Measurements from ENCODE around the gene PRRT3. TPM values are rescaled to one million over a fixed set of nuclear protein-coding genes. Genes with fewer than 3 reads are reported as not detected.

PRRT3 gene
- total RNA-seq, 1 experiment from 2014 or later = 9.2 TPM

GRCh38 chr3:9955067-9955502, 2.9 kb upstream of the PRRT3 start:
- POLR2A ChIA-PET = interaction anchor here (0.5 to 2.2 kb wide), 3 partner anchors 9 to 94 kb away, joined by 3 to 12 read pairs (median 5); partner anchors contain the start of gene EMC3
- peaks cover 30% of the 10 kb centered on the region for H3K4me1 Mint-ChIP-seq
- no peaks in the 10 kb centered on the region for H3K36me3 Mint-ChIP-seq
- no peak overlapping the region for H3K27ac Mint-ChIP-seq
- ATAC-seq (peak; percentile 55), DNase-seq (ENCODE audit: low spot score) (peak; percentile 48)
- TF ChIP-seq ZNF121 (CRISPR knock-in tag; IDR thresholded peaks at IDR 0.05) = peak; percentile 50; the same call in 1 of the 2 replicates
- TF ChIP-seq GABPB1 (CRISPR knock-in tag; IDR thresholded peaks at IDR 0.05) = no peak
- CTCF ChIA-PET = interaction anchor here (0.5 to 2.8 kb wide), 9 partner anchors 9 to 228 kb away, joined by 3 to 32 read pairs (median 3); partner anchors contain the start of gene EMC3
- peaks cover 26% of the 10 kb centered on the region for H3K27me3 Mint-ChIP-seq (ENCODE audit: low read depth)
- no peak overlapping the region for H3K4me3 Mint-ChIP-seq
- no peaks in the 10 kb centered on the region for H3K9me3 Mint-ChIP-seq

DNA sequence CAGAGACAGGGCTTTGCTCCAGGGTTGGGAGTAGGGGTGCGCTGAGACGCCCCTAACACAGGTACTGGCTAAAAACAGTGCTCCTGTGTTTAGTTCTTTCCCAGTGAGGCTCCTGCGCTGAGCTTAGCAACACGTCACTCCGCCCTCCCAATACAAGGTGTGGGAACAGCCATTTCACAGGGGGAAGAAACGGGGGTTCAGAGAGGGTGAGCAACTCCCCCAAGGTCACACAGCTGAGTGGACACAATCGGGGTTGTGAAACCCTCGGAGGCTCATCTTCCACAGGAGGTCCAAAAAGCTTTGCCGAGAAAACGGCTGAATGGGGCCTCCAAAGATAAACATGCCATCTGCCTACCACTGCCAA, 628 bp downstream of the PRRT3 start:
- H3K9me3 Mint-ChIP-seq = no peaks in the 10 kb centered on the region
- ChIA-PET POLR2A (interaction anchor here (1.0 to 1.8 kb wide), 3 partner anchors 19 to 74 kb away, joined by 3 to 7 read pairs (median 3); partner anchors contain the start of genes CRELD1 and FANCD2), CTCF (interaction anchor here (0.6 to 1.8 kb wide), 8 partner anchors 18 to 225 kb away, joined by 3 to 14 read pairs (median 3); partner anchors contain the start of genes CRELD1 and IL17RC)
- peaks cover 26% of the 10 kb centered on the region for H3K27me3 Mint-ChIP-seq (ENCODE audit: low read depth)
- no peak overlapping the region for H3K27ac Mint-ChIP-seq
- H3K36me3 Mint-ChIP-seq = peaks cover 3% of the 10 kb centered on the region; the same call in 1 of the 2 replicates
- no peak for DNase-seq (ENCODE audit: low spot score)
- peak overlapping the region; percentile 85 for H3K4me3 Mint-ChIP-seq
- no peak for ATAC-seq
- H3K4me1 Mint-ChIP-seq = peaks cover 28% of the 10 kb centered on the region
- TF ChIP-seq TEAD1 (CRISPR knock-in tag; IDR thresholded peaks at IDR 0.05) = no peak
- no peak for TF ChIP-seq RORB (CRISPR knock-in tag; IDR thresholded peaks at IDR 0.05)
- no peak for TF ChIP-seq GRHL2 (CRISPR knock-in tag; IDR thresholded peaks at IDR 0.05; ENCODE audit: insufficient replicate concordance, severe bottlenecking)
- no peak for TF ChIP-seq SMAD4 (CRISPR knock-in tag; IDR thresholded peaks at IDR 0.05)
- TF ChIP-seq MYBL2 (CRISPR knock-in tag; IDR thresholded peaks at IDR 0.05) = no peak
- TF ChIP-seq GTF2I (CRISPR knock-in tag; conservative IDR thresholded peaks at IDR 0.05) = peak; percentile 79; the same call in 1 of the 2 replicates
- TF ChIP-seq FOXP1 (CRISPR knock-in tag; IDR thresholded peaks at IDR 0.05; ENCODE audit: borderline replicate concordance) = no peak

GRCh38 chr3:9951126-9951525, 1.1 kb downstream of the PRRT3 start:
- ATAC-seq (no peak), DNase-seq (ENCODE audit: low spot score) (no peak)
- Mint-ChIP-seq H3K27me3 (ENCODE audit: low read depth) (peaks cover 25% of the 10 kb centered on the region), H3K36me3 (peaks cover 3% of the 10 kb centered on the region; the same call in 1 of the 2 replicates), H3K9me3 (no peaks in the 10 kb centered on the region), H3K27ac (no peak overlapping the region), H3K4me1 (peaks cover 25% of the 10 kb centered on the region), H3K4me3 (peak overlapping the region; percentile 85)
- CTCF ChIA-PET = interaction anchor here (0.7 to 1.8 kb wide), 5 partner anchors 18 to 224 kb away, joined by 3 to 14 read pairs (median 3); partner anchors contain the start of gene CRELD1
- TF ChIP-seq IRF1 (CRISPR knock-in tag; IDR thresholded peaks at IDR 0.05) (no peak), SP1 (CRISPR knock-in tag; conservative IDR thresholded peaks at IDR 0.05) (no peak), ZNF423 (CRISPR knock-in tag; IDR thresholded peaks at IDR 0.05) (no peak), NR3C1 (CRISPR knock-in tag; conservative IDR thresholded peaks at IDR 0.05; ENCODE audit: low read depth) (no peak), ZNF396 (CRISPR knock-in tag; IDR thresholded peaks at IDR 0.05; ENCODE audit: borderline replicate concordance) (no peak), OVOL2 (CRISPR knock-in tag; IDR thresholded peaks at IDR 0.05; ENCODE audit: borderline replicate concordance) (no peak), ZNF263 (CRISPR knock-in tag; IDR thresholded peaks at IDR 0.05; ENCODE audit: low read depth) (no peak), GTF2I (CRISPR knock-in tag; conservative IDR thresholded peaks at IDR 0.05) (no peak), EMX1 (CRISPR knock-in tag; IDR thresholded peaks at IDR 0.05) (no peak), JUN (CRISPR knock-in tag; IDR thresholded peaks at IDR 0.05) (no peak), ZNF512 (CRISPR knock-in tag; IDR thresholded peaks at IDR 0.05; ENCODE audit: borderline replicate concordance) (no peak), NFE2L1 (CRISPR knock-in tag; IDR thresholded peaks at IDR 0.05) (no peak)
- TF ChIP-seq, protein P1, sequence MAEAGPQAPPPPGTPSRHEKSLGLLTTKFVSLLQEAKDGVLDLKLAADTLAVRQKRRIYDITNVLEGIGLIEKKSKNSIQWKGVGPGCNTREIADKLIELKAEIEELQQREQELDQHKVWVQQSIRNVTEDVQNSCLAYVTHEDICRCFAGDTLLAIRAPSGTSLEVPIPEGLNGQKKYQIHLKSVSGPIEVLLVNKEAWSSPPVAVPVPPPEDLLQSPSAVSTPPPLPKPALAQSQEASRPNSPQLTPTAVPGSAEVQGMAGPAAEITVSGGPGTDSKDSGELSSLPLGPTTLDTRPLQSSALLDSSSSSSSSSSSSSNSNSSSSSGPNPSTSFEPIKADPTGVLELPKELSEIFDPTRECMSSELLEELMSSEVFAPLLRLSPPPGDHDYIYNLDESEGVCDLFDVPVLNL (CRISPR knock-in tag; IDR thresholded peaks at IDR 0.05; ENCODE audit: borderline replicate concordance, low read depth) = no peak
- TF ChIP-seq, protein P2, sequence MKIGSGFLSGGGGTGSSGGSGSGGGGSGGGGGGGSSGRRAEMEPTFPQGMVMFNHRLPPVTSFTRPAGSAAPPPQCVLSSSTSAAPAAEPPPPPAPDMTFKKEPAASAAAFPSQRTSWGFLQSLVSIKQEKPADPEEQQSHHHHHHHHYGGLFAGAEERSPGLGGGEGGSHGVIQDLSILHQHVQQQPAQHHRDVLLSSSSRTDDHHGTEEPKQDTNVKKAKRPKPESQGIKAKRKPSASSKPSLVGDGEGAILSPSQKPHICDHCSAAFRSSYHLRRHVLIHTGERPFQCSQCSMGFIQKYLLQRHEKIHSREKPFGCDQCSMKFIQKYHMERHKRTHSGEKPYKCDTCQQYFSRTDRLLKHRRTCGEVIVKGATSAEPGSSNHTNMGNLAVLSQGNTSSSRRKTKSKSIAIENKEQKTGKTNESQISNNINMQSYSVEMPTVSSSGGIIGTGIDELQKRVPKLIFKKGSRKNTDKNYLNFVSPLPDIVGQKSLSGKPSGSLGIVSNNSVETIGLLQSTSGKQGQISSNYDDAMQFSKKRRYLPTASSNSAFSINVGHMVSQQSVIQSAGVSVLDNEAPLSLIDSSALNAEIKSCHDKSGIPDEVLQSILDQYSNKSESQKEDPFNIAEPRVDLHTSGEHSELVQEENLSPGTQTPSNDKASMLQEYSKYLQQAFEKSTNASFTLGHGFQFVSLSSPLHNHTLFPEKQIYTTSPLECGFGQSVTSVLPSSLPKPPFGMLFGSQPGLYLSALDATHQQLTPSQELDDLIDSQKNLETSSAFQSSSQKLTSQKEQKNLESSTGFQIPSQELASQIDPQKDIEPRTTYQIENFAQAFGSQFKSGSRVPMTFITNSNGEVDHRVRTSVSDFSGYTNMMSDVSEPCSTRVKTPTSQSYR (CRISPR knock-in tag; IDR thresholded peaks at IDR 0.05) = no peak
- TF ChIP-seq, protein P3, sequence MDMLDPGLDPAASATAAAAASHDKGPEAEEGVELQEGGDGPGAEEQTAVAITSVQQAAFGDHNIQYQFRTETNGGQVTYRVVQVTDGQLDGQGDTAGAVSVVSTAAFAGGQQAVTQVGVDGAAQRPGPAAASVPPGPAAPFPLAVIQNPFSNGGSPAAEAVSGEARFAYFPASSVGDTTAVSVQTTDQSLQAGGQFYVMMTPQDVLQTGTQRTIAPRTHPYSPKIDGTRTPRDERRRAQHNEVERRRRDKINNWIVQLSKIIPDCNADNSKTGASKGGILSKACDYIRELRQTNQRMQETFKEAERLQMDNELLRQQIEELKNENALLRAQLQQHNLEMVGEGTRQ (CRISPR knock-in tag; IDR thresholded peaks at IDR 0.05) = no peak
- POLR2A ChIA-PET = interaction anchor here (0.7 to 1.8 kb wide), 3 partner anchors 18 to 203 kb away, joined by 3 to 7 read pairs (median 3); partner anchors contain the start of genes CRELD1 and FANCD2

Measured in WTC11 (cell line).